Glomerular endothelial cell (primary cell): ENCODE results near the gene PML. TPM values are rescaled to one million over a fixed set of nuclear protein-coding genes. Genes with fewer than 3 reads are reported as not detected.

Experiments
- DNase-seq: peaks from one replicate; pipeline ENCODE4 v3.0.0-alpha.2; 2011; ENCODE audit warnings: low read depth, low spot score; ENCODE audit errors: extremely low read depth
- total RNA-seq: library from RNA; depleted of rRNA; stranded (reverse); fragments of >200 nt; gene quantifications from 2 replicates; pipeline ENCODE4 v1.2.3, GENCODE V29; 2015

The PML gene
- total RNA-seq, 1 donor from 2014 or later: 216 TPM

- no peak for DNase-seq
Measured at GRCh38 chr15:73984208-73984979, 10.1 kb upstream of the PML start.

DNA sequence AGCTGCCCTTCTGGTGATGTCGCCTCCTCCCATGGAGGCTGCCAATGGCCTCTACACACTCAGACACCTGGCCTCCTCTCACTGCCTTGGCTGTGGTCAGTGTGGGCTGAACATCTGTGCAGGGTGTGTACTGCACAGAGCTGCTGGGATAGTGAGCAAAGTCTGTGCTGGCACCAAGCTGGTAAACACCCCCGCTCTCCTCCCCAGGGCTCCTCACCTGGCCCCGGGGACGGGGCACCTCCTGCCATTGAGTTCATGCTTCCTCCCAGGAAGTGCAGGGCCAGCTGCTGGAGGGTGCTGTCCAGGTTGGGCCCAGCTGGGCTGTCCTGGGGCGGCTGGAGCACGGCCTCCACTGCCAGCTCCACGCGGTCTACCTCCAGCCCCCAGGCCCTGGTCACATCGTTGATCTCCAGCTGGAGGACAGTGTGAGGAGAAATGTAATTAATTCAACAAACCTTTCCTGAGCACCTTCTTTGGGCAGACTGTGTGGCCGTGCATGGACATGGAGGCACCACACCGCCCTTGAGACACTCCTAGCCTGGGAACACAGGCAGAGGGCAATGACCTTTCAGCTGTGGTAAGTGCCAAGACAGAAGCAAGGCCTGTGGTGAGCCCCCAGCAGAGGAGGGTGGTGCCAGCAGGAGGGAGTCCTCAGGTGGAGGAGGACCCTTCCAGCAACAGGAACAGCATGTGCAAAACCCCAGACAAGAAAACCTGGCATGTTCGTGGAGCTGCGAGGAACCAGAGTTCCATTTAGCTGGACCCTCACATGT is 9.2 kb upstream of the PML start:
- DNase-seq: no peak

DNA sequence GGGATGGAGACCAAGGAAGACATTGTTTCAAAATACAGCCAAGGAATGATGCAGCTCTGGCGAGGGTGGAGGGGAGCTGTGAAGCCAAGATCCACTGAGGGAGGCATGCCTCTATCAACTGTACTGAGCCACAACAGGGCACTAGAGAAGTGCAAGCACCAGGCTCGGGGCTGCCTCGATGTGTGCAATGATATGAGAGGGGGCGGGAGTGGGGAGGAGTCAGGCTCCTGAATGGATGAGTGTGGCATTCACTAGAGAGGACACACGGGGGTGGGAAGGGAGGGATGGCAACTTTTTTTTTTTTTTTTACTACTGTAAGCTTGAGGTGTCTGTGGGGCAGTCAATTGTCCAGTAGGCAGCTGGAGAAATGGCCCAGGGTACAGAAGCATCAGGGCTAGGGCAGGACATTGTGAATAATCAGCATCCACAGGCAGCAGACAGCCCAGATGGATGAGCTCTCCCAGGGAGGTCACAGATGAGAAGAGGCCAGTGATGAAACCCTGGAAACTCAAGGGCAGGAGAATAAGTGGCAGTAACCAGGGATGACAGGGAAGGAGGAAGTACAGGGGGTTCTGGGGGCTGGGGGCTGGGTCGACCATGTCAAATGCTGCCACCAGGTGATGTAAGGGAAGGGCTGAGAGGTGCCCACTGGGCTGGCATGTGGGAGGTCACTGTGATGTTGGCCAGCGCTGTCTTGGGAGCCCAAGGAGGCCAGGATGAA is 8.3 kb upstream of the PML start:
- no peak for DNase-seq

DNA sequence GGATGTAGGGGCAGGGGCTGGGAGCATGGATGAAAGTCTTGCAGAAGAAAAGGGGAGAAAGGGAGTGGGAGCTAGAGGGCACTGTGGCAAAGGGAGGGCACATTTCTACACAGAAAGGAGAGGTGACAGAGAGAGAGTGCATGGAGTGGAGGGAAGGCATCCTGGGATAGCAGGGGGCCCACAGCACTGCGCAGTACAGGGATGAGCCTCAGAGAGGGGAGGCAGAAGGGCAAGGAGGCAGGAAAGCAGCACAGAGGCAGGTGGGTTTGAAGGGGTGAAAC is 7.8 kb upstream of the PML start:
- DNase-seq: no peak

DNA sequence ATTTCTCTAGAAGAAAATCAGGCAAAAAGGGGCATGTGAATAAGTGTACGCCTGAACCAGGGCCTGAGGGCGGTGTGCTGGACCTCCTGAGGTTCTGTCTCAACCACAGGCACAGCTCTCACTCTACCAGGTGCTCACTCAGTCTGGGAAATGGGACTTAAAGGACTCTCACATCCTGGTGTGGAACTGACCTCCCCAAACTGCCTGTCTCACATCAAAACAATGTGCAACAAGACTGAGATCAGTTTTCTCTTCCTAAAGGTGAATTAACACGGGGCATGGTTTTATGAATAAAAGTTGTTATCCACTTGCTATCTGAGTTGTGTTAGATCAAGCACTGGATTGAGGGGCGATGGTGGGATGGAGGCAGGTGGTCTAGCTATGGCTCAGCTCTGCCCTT is 7.3 kb upstream of the PML start:
- DNase-seq: no peak

DNA sequence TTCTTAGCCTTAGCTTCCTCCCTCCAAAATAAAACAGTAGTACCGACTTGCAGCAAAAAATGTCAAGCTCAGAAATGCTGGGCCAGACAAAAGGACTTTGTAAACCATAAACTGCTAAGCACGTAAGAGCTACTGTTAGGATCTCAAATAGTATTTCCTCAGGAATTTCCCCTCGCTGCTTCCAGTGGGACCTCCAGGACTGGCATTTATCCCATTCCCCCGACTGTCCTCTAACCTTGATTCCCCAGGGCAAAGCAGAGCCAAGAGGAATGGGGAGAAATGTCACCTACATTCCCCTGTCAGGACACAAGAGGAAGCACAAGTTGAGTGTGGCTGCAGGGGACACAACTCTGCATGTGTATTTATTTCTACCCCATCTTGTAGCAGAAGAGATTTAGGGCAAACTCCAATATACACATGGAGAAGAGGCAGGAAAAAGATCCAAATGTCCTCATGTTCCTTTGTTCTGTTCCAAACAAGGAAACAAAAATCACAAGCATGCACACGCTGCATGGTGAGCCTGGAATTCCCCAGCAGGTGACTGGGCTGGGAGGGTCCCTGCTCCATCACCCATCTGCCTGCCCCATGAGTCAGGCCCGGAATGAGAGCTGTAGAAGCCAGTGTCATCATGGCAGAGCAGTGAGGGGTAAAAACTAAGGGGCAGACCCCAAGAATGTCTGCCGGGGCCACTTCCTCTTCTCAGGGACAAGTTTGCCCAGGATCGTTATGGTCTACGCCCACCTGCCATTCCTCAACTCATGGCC is 6.7 kb upstream of the PML start:
- no peak for DNase-seq

- no peak for DNase-seq
Measured at GRCh38 chr15:73988445-73988969, 6.0 kb upstream of the PML start.

DNA sequence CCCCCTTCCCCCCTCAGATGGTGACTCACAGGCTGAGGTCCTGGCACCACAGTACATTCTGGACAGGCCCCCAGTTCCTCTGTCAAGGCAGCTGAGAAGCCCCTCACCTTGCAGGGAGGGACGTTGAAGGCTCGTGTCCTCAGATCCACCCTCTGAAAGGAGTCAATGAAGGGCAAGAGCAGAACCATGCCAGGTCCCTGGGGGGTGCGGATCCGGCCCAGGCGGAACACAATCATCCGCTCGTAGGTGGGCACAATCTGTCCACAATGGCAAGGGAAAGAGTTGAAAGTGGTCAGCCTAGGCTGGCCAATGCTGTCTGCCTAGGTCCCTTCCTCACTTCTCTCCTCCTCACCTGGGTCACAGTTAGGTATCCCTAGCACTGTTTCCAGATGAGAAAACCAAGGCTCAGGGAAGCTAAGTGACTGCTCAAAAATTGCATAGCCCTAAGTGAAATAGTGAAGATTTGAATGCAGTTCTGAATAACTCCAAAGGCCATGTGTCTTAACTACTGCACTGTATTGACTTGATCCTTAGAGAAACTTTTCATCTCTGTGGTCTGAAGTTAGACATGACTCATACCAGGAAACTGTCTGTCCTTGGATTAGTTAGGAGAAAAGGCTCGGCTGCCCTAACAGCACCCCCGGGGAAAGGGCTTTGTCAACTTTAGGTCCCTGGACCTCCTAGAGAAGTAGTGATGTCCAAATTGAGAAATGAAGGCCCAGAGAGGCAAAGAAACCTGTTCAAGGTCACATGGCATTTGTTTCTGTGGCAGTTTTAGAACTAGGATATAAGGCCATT is 5.3 kb upstream of the PML start:
- DNase-seq: no peak

GRCh38 chr15:73990250-73991005 is 4.1 kb upstream of the PML start:
- no peak for DNase-seq

DNA sequence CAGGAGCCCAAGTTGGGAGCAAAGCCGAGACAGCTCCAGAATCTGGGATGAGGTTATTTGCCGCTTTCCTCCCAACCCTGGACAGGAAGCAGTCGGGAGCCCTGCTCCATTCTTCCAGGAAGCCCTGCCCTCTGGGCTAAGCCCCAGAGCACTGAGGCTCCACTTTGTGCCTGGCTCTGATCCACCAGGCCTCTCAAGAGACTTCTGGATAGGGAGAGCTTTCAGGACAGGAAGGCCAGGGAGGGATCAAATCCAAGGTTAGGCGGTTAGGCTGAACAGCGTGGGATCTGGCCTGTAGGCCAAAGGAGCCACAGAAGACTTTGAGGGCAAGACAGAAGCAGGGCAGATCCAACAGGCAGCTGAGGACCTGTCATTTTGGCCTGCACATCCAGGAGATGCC is 3.3 kb upstream of the PML start:
- no peak for DNase-seq

- DNase-seq: no peak
Measured at GRCh38 chr15:73991726-73992593, 2.6 kb upstream of the PML start, which contains the start of gene STOML1. Gene STOML1, minus strand, starts transcription at chr15:73992295. Its CDS starts 72 bp downstream, at chr15:73992223.

DNA sequence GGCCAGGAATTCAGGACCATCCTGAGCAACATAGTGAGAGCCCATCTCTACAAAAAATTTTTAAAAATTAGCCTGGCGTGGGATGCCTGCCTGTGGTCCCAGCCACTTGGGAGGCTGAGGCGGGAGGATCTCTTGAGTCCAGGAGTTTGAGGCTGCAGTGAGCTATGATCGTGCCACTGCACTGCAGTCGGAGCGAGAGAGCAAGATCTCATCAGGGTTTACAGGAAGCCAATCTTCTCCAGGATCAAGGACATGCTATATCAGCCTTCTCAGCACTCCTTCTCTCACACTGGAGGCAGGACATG is 2.0 kb upstream of the PML start:
- no peak for DNase-seq

DNA sequence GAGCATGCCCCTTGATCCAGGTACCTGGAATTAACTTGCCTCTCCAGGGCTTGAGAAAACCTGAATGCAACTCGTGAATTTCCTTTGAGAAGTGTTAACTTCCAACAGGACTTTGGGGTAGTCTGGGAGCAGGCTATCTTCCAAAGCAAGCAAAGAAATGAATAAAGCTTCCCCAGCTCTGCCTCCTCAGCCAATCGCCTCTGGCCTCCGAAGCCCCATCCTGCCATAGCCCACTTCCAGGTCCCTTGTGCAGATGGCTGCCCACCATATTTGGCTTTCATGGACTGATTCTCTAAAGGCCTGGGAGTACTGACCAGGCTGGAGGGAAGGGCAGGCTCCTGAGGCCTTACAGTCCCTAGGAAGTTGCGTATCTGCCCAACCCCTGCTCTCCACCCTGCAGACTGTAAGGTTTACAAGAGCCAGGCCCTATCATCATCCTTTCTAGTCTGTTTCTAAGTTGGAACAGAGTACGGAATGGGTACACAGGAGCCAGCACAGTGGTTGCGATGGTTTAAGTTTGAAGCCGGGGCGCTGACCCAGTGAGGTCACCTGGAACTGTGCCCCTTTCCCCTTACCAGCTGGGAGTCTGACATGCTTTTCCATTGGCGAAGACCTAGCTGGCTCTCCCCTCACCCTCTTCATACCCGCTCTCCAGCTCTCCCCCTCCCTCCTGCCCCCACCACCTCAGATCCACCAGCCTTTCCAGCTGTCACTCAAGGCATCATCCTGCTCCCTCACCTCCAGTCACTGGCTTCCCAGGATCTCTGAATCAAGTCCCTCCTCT is 1.1 kb upstream of the PML start:
- no peak for DNase-seq

DNA sequence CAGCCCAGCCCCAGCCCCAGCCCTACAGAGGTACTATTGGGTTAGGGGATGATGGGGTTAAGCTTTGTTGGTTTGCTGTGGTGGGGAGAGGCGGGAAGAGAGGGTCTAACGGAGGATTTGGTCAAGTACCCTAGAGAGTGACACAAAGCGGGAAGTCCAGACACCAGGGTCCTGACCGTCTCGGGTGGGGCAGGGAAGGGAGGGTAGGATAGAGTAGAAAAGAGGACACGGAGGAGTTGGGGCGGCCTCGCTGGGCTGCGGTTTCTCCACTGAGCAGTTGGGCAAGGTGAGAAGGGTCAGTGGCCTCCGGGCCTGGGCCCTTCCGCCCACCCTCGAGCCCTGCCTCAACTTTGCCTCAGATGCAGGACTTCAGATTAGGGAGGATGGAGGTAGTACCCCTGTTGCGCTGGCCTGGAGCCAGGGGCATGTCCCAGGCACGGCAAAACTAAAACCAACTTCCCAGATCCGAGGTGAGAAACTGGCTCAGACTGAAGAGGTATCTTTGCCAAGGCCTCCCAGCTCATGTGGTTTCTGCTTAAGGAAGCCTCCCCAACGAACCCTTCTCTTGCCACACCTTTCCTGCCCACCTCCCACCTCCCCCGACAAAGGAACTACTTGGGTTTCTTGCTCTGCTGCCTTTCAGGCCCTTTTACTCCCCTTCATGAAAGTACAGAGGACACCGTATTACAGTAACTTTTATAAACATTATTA is 551 bp downstream of the PML start:
- DNase-seq: no peak

DNA sequence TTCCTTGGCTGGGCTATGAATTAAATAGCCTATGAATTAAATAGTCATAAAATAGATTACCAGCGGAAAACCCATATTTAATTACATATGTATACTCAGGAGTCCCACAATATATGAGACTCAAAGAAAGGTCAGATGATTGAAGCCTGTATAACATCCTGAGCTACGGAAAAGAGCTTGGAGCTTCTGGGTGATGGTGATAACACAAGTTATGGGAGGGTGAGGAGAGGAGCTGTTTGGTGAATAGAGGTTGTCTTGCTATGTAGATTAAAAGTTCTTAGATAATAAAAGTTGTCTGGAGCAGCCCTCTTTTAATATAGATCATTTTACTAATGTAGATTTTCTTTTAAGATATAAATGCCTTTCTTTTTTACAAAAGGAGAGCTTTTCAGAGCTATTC is 1.8 kb downstream of the PML start:
- DNase-seq: no peak

DNA sequence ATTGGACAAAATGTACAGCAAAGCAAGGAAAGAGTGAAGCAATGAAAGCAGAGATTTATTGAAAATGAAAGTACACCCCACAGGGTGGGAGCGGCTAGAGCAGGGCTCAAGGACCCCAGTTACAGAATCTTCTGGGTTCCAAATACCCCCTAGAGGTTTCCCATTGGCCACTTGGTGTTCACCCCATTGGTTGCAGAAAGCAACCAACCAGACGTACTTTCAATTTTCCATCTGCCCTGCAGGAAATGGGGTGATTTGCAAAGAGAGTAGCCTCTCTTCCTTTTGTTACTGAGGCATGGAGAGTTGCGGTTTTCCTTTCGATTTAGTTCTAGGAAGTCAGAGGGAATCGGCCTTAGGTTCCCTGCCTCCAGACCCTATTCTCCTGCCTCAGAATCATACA is 2.4 kb downstream of the PML start:
- no peak for DNase-seq

- DNase-seq: no peak
Measured at GRCh38 chr15:73997986-73998385, 3.5 kb downstream of the PML start.
